MCF 10A (cell line): ENCODE measurements around the gene FIBIN. TPM values are rescaled to one million over a fixed set of nuclear protein-coding genes. Genes with fewer than 3 reads are reported as not detected.

Experiments
- BruUV-seq: library from RNA; stranded (reverse); fragments of 400-500 nt; replicated peaks from 2 replicates; lab custom pipeline; 2021; lab: Mats Ljungman, UMichigan
- CTCF ChIA-PET: fragments of 300-600 bp; sonication (Branson Sonifier 250); formaldehyde crosslinking; extraction: SDS; loops from one replicate; lab custom pipeline; 2021; ENCODE audit warnings: antibody characterized with exemption, inconsistent platforms; lab: Yijun Ruan, JAX
- POLR2A ChIA-PET: fragments of 300-600, 350-650 bp; sonication (Branson Sonifier 250); formaldehyde crosslinking; extraction: SDS; loops from one replicate; lab custom pipeline; 2020; ENCODE audit warnings: antibody characterized with exemption, inconsistent platforms; lab: Yijun Ruan, JAX
- DNase-seq: peaks from one replicate; pipeline ENCODE4 v3.0.0-alpha.2; 2018; ENCODE audit not compliant: unreplicated experiment
- H3K27ac Mint-ChIP-seq: one replicate; pipeline ENCODE4 v1.8.0; 2022; ENCODE audit warnings: mild to moderate bottlenecking, low read depth, mixed read lengths; ENCODE audit not compliant: unreplicated experiment
- H3K27me3 Mint-ChIP-seq: one replicate; pipeline ENCODE4 v1.8.0; 2022; ENCODE audit warnings: mixed read lengths; ENCODE audit not compliant: insufficient read depth, unreplicated experiment
- H3K36me3 Mint-ChIP-seq: one replicate; pipeline ENCODE4 v1.8.0; 2022; ENCODE audit warnings: mild to moderate bottlenecking, moderate library complexity, mixed read lengths; ENCODE audit not compliant: insufficient read depth, unreplicated experiment
- H3K4me1 Mint-ChIP-seq: one replicate; pipeline ENCODE4 v1.8.0; 2022; ENCODE audit warnings: mixed read lengths; ENCODE audit not compliant: insufficient read depth, unreplicated experiment
- H3K4me3 Mint-ChIP-seq: one replicate; pipeline ENCODE4 v1.8.0; 2022; ENCODE audit warnings: mild to moderate bottlenecking, moderate library complexity, mixed read lengths; ENCODE audit not compliant: unreplicated experiment
- H3K9me3 Mint-ChIP-seq: one replicate; pipeline ENCODE4 v1.8.0; 2022; ENCODE audit warnings: mixed read lengths; ENCODE audit not compliant: unreplicated experiment
- CTCF ChIP-seq: fragments of 200-600 bp; IDR thresholded peaks from one replicate; pipeline ENCODE4 v1.8.0; 2022; ENCODE audit warnings: antibody characterized with exemption, mild to moderate bottlenecking; ENCODE audit not compliant: unreplicated experiment
- intact Hi-C: fragments of 100-400 bp; cut with micrococcal nuclease; formaldehyde crosslinking; loops from 2 replicates; pipeline ENCODE4 v1.14.1; 2022
- total RNA-seq: library from RNA; stranded (reverse); gene quantifications from 2 replicates; pipeline ENCODE4 v1.2.3, GENCODE V29; 2022

The FIBIN gene
- total RNA-seq, 1 experiment from 2014 or later, result 5.0 TPM

- Mint-ChIP-seq H3K9me3 (no peaks in the 10 kb centered on the region), H3K36me3 (no peaks in the 10 kb centered on the region), H3K27ac (no peak overlapping the region), H3K27me3 (no peaks in the 10 kb centered on the region), H3K4me1 (no peaks in the 10 kb centered on the region), H3K4me3 (no peak overlapping the region)
- CTCF ChIA-PET, result no interaction called here
- intact Hi-C loops, result no loop called here
- POLR2A ChIA-PET, result no interaction called here
- TF ChIP-seq CTCF, result no peak
- DNase-seq, result no peak
- no TSS peak for BruUV-seq
Measured at GRCh38 chr11:27002431-27002830, 8.5 kb downstream of the FIBIN start.

- TF ChIP-seq CTCF, result no peak
- intact Hi-C loops, result no loop called here
- Mint-ChIP-seq H3K9me3 (no peaks in the 10 kb centered on the region), H3K36me3 (no peaks in the 10 kb centered on the region), H3K27me3 (no peaks in the 10 kb centered on the region), H3K27ac (no peak overlapping the region), H3K4me1 (no peaks in the 10 kb centered on the region), H3K4me3 (no peak overlapping the region)
- DNase-seq, result no peak
- BruUV-seq, result no TSS peak
- ChIA-PET POLR2A (no interaction called here), CTCF (interaction anchor here (1.7 kb wide), 1 partner anchor 38 kb away, joined by 8 read pairs; the partner anchor contains the start of gene BBOX1)
Measured at GRCh38 chr11:27002838-27003237, 8.9 kb downstream of the FIBIN start.

GRCh38 chr11:27004103-27004502, 10.2 kb downstream of the FIBIN start:
- BruUV-seq, result no TSS peak
- TF ChIP-seq CTCF, result no peak
- Mint-ChIP-seq H3K27ac (no peak overlapping the region), H3K36me3 (no peaks in the 10 kb centered on the region), H3K9me3 (no peaks in the 10 kb centered on the region), H3K27me3 (no peaks in the 10 kb centered on the region), H3K4me3 (no peak overlapping the region), H3K4me1 (no peaks in the 10 kb centered on the region)
- intact Hi-C loops, result no loop called here
- DNase-seq, result no peak
- CTCF ChIA-PET, result interaction anchor here (1.7 kb wide), 1 partner anchor 37 kb away, joined by 8 read pairs; the partner anchor contains the start of gene BBOX1
- POLR2A ChIA-PET, result no interaction called here

- no peak for DNase-seq
- H3K4me3 Mint-ChIP-seq, result no peak overlapping the region
- ChIA-PET POLR2A (interaction anchor here (2.0 to 2.9 kb wide), 2 partner anchors 10 to 16 kb away, joined by 6 to 11 read pairs; partner anchors contain the start of gene FIBIN), CTCF (no interaction called here)
- H3K9me3 Mint-ChIP-seq, result no peaks in the 10 kb centered on the region
- H3K36me3 Mint-ChIP-seq, result no peaks in the 10 kb centered on the region
- no peak for TF ChIP-seq CTCF
- intact Hi-C loops, result no loop called here
- no peaks in the 10 kb centered on the region for H3K27me3 Mint-ChIP-seq
- BruUV-seq, result no TSS peak
- H3K27ac Mint-ChIP-seq, result no peak overlapping the region
- H3K4me1 Mint-ChIP-seq, result peaks cover 16% of the 10 kb centered on the region
Measured at GRCh38 chr11:27008811-27009535, 15.1 kb downstream of the FIBIN start.
